Peyer's patch (tissue), 4 donors: Measurements from ENCODE around the gene MYLK. TPM values are rescaled to one million over a fixed set of nuclear protein-coding genes. Genes with fewer than 3 reads are reported as not detected.
A peak's percentile ranks its signal among the peaks of the same experiment; 100 is the strongest.

Experiments used
- DNase-seq, 3 donors: peaks; one replicate each; pipeline ENCODE4 v3.0.0-alpha.2; 2017 to 2019
- H3K27ac ChIP-seq, 4 donors: fragments of 200-600 bp; sonication (generic); one replicate each; pipeline ENCODE4 v1.5.1; 2016 to 2019
- H3K27me3 ChIP-seq, 2 donors: fragments of 200-600 bp; sonication (generic); one replicate each; pipeline ENCODE4 v1.5.1; 2019
- H3K36me3 ChIP-seq, 3 donors: fragments of 200-600 bp; sonication (generic); one replicate each; pipeline ENCODE4 v1.5.1; 2016 to 2019
- H3K4me1 ChIP-seq, 4 donors: fragments of 200-600 bp; sonication (generic); one replicate each; pipeline ENCODE4 v1.5.1; 2016 to 2019
- H3K4me3 ChIP-seq, 4 donors: fragments of 200-600 bp; sonication (generic); 1 replicate in 3 of 4; 2 replicates in 1 of 4; pipeline ENCODE4 v1.5.1; 2016 to 2019; ENCODE audit warnings: mild to moderate bottlenecking in 1 of 4
- H3K9me3 ChIP-seq, 4 donors: fragments of 200-600 bp; sonication (generic); one replicate each; pipeline ENCODE4 v1.5.1; 2016 to 2019; ENCODE audit warnings: mild to moderate bottlenecking in 1 of 4
- CTCF ChIP-seq, 6 experiments: fragments of 450-650 bp in 4 of 6; fragments of 200-600 bp in 2 of 6; sonication (generic) in 1 of 6; IDR thresholded peaks; one replicate each; pipeline ENCODE4 v1.5.1; 2017 to 2019; ENCODE audit warnings: antibody characterized with exemption in 6 of 6, mild to moderate bottlenecking in 3 of 6, moderate library complexity in 1 of 6
- POLR2A ChIP-seq, 2 donors: fragments of 450-650 bp; IDR thresholded peaks; one replicate each; pipeline ENCODE4 v1.5.1; 2017; ENCODE audit warnings: antibody characterized with exemption in 2 of 2, mild to moderate bottlenecking in 2 of 2, moderate library complexity in 2 of 2
- total RNA-seq, 4 donors: library from RNA; depleted of rRNA; stranded (reverse); fragments of >200 nt; gene quantifications; one replicate each; pipeline ENCODE4 v1.1.0, GENCODE V29; 2016

MYLK gene
- total RNA-seq, 4 donors from 2014 or later = 81.3 to 117 (median 94.1) TPM

GRCh38 chr3:123682781-123683504 is 201.2 kb downstream of the MYLK start:
- Histone ChIP-seq H3K27ac (peak overlapping the region in 3 of 4 donors; percentile 13 to 57 (median 25)), H3K9me3 (no peaks in the 10 kb centered on the region), H3K36me3 (peaks cover 0 to 12% (median 0%) of the 10 kb centered on the region in 3 donors), H3K4me3 (no peak overlapping the region), H3K27me3 (no peaks in the 10 kb centered on the region), H3K4me1 (peaks cover 0 to 8% (median 0%) of the 10 kb centered on the region in 4 donors)
- TF ChIP-seq POLR2A (IDR thresholded peaks at IDR 0.05) (no peak), CTCF (IDR thresholded peaks at IDR 0.05) (no peak)
- no peak for DNase-seq

- Histone ChIP-seq H3K27ac (peak overlapping the region in 1 of 4 donors; percentile 57), H3K4me1 (peaks cover 0 to 8% (median 0%) of the 10 kb centered on the region in 4 donors), H3K4me3 (no peak overlapping the region), H3K27me3 (no peaks in the 10 kb centered on the region), H3K9me3 (no peaks in the 10 kb centered on the region), H3K36me3 (peaks cover 0 to 12% (median 0%) of the 10 kb centered on the region in 3 donors)
- DNase-seq = no peak
- TF ChIP-seq CTCF (IDR thresholded peaks at IDR 0.05) = no peak
- TF ChIP-seq POLR2A (IDR thresholded peaks at IDR 0.05) = no peak
Observed at GRCh38 chr3:123682302-123682701, 201.8 kb downstream of the MYLK start.

GRCh38 chr3:123679712-123680386 is 204.3 kb downstream of the MYLK start:
- no peak for TF ChIP-seq POLR2A (IDR thresholded peaks at IDR 0.05)
- TF ChIP-seq CTCF (IDR thresholded peaks at IDR 0.05) = no peak
- no peaks in the 10 kb centered on the region for H3K9me3 ChIP-seq
- peaks cover 0 to 8% (median 0%) of the 10 kb centered on the region in 4 donors for H3K4me1 ChIP-seq
- H3K27me3 ChIP-seq = no peaks in the 10 kb centered on the region
- no peak for DNase-seq
- peaks cover 0 to 9% (median 0%) of the 10 kb centered on the region in 3 donors for H3K36me3 ChIP-seq
- H3K27ac ChIP-seq = peak overlapping the region in 1 of 4 donors; percentile 45
- H3K4me3 ChIP-seq = no peak overlapping the region

- no peaks in the 10 kb centered on the region for H3K4me1 ChIP-seq
- H3K9me3 ChIP-seq = no peaks in the 10 kb centered on the region
- peak overlapping the region in 1 of 4 donors; percentile 4 for H3K27ac ChIP-seq
- peaks cover 0 to 5% (median 0%) of the 10 kb centered on the region in 3 donors for H3K36me3 ChIP-seq
- H3K4me3 ChIP-seq = no peak overlapping the region
- no peak for DNase-seq
- H3K27me3 ChIP-seq = no peaks in the 10 kb centered on the region
- TF ChIP-seq CTCF (IDR thresholded peaks at IDR 0.05) = no peak
- no peak for TF ChIP-seq POLR2A (IDR thresholded peaks at IDR 0.05)
Observed at GRCh38 chr3:123678108-123678511, 206.0 kb downstream of the MYLK start.

- H3K36me3 ChIP-seq = no peaks in the 10 kb centered on the region
- peak overlapping the region in 1 of 4 donors; percentile 13 for H3K27ac ChIP-seq
- TF ChIP-seq POLR2A (IDR thresholded peaks at IDR 0.05) (no peak), CTCF (IDR thresholded peaks at IDR 0.05) (no peak)
- no peak overlapping the region for H3K4me3 ChIP-seq
- no peaks in the 10 kb centered on the region for H3K4me1 ChIP-seq
- no peaks in the 10 kb centered on the region for H3K9me3 ChIP-seq
- DNase-seq = no peak
- no peaks in the 10 kb centered on the region for H3K27me3 ChIP-seq
Observed at GRCh38 chr3:123672429-123673146, 211.5 kb downstream of the MYLK start.
